Endothelial cell of hepatic sinusoid (primary cell): Measurements from ENCODE around the gene LYSMD2.

Source experiments
- in situ Hi-C: cut with HindIII; loops from 2 replicates; pipeline ENCODE4 v1.10.0; 2017; ENCODE audit warnings: low sequenced_read_pairs

The LYSMD2 gene

GRCh38 chr15:51752888-51753287, 15.4 kb upstream of the LYSMD2 start:
- in situ Hi-C loops, result no loop called here

GRCh38 chr15:51751697-51752683, 14.5 kb upstream of the LYSMD2 start:
- in situ Hi-C loops, result no loop called here

GRCh38 chr15:51750792-51751696, 13.6 kb upstream of the LYSMD2 start, which contains the start of gene TMOD2:
Gene TMOD2 (plus strand): TSS chr15:51751597. CDS start chr15:51766442, 14,845 bp downstream.
- in situ Hi-C loops, result no loop called here

- in situ Hi-C loops, result no loop called here
Observed at GRCh38 chr15:51750186-51750585, 12.7 kb upstream of the LYSMD2 start.

- in situ Hi-C loops, result no loop called here
Observed at GRCh38 chr15:51749307-51749706, 11.9 kb upstream of the LYSMD2 start.

- in situ Hi-C loops, result no loop called here
Observed at GRCh38 chr15:51739061-51739712, 1.7 kb upstream of the LYSMD2 start.

- in situ Hi-C loops, result no loop called here
Observed at GRCh38 chr15:51738553-51738952, 1.1 kb upstream of the LYSMD2 start.

- in situ Hi-C loops, result no loop called here
Observed at GRCh38 chr15:51736751-51737521, 519 bp downstream of the LYSMD2 start.

- in situ Hi-C loops, result no loop called here
Observed at GRCh38 chr15:51736069-51736468, 1.4 kb downstream of the LYSMD2 start.

- in situ Hi-C loops, result no loop called here
Observed at GRCh38 chr15:51735228-51736010, 2.0 kb downstream of the LYSMD2 start.

- in situ Hi-C loops, result no loop called here
Observed at GRCh38 chr15:51732646-51733045, 4.8 kb downstream of the LYSMD2 start.

GRCh38 chr15:51731549-51732267, 5.7 kb downstream of the LYSMD2 start:
- in situ Hi-C loops, result no loop called here

- in situ Hi-C loops, result no loop called here
Observed at GRCh38 chr15:51727141-51727897, 10.1 kb downstream of the LYSMD2 start.

GRCh38 chr15:51726302-51727073, 11.0 kb downstream of the LYSMD2 start:
- in situ Hi-C loops, result no loop called here

GRCh38 chr15:51724673-51725072, 12.8 kb downstream of the LYSMD2 start:
- in situ Hi-C loops, result no loop called here

- in situ Hi-C loops, result no loop called here
Observed at GRCh38 chr15:51724199-51724598, 13.3 kb downstream of the LYSMD2 start.
